PC-3 (cell line): Measurements from ENCODE around the gene NEURL3. TPM values are rescaled to one million over a fixed set of nuclear protein-coding genes. Genes with fewer than 3 reads are reported as not detected.

Source experiments
- ATAC-seq: fragments of 200-7000 bp; cut with Tn5 transposase; 2 replicates; pipeline ENCODE4 v1.9.1; 2020; ENCODE audit warnings: mild to moderate bottlenecking, moderate library complexity
- BruUV-seq: library from RNA; stranded (reverse); fragments of 400-500 nt; replicated peaks from 2 replicates; lab custom pipeline; 2021; lab: Mats Ljungman, UMichigan
- CTCF ChIA-PET: fragments of 300-600 bp; sonication (Branson Sonifier 250); formaldehyde crosslinking; loops from one replicate; lab custom pipeline; 2022; ENCODE audit warnings: antibody characterized with exemption; lab: Charles Lee
- POLR2A ChIA-PET: fragments of 300-600 bp; sonication (Branson Sonifier 250); formaldehyde crosslinking; loops from one replicate; lab custom pipeline; 2022; ENCODE audit warnings: antibody characterized with exemption; ENCODE audit not compliant: unreplicated experiment; lab: Charles Lee
- DNase-seq: peaks from one replicate; pipeline ENCODE4 v3.0.0-alpha.2; 2015
- H2AFZ ChIP-seq: fragments of 300-600 bp; sonication (generic); 2 replicates; pipeline ENCODE4 v1.6.0; 2016; ENCODE audit warnings: antibody characterized with exemption, low read length
- H3F3A ChIP-seq: fragments of 300-600 bp; sonication (generic); one replicate; pipeline ENCODE4 v1.6.0; 2017; ENCODE audit warnings: antibody characterized with exemption, low read length, control low read depth, mild to moderate bottlenecking; ENCODE audit not compliant: unreplicated experiment
- H3K27ac ChIP-seq: fragments of 300-600 bp; sonication (generic); 2 replicates; pipeline ENCODE4 v1.5.1; 2016; ENCODE audit warnings: mild to moderate bottlenecking, low read length
- H3K27me3 ChIP-seq: fragments of 300-600 bp; sonication (generic); 2 replicates; pipeline ENCODE4 v1.6.1; 2016; ENCODE audit warnings: low read length, mixed read lengths
- H3K36me3 ChIP-seq: fragments of 300-600 bp; sonication (generic); 2 replicates; pipeline ENCODE4 v1.6.1; 2016; ENCODE audit warnings: low read depth, mixed run types, low read length, mixed read lengths
- H3K4me1 ChIP-seq: fragments of 300-600 bp; sonication (generic); 2 replicates; pipeline ENCODE4 v1.5.1; 2016; ENCODE audit warnings: low read length; ENCODE audit not compliant: insufficient read depth
- H3K4me2 ChIP-seq: fragments of 300-600 bp; sonication (generic); 2 replicates; pipeline ENCODE4 v1.6.0; 2016; ENCODE audit warnings: low read length
- H3K4me3 ChIP-seq: fragments of 300-600 bp; sonication (generic); 2 replicates; pipeline ENCODE4 v1.5.1; 2016; ENCODE audit warnings: mild to moderate bottlenecking, low read length, mixed read lengths
- H3K79me2 ChIP-seq: fragments of 300-600 bp; sonication (generic); 2 replicates; pipeline ENCODE4 v1.6.1; 2017; ENCODE audit warnings: low read length, mixed read lengths
- H3K9ac ChIP-seq: fragments of 300-600 bp; sonication (generic); 2 replicates; pipeline ENCODE4 v1.6.0; 2016; ENCODE audit warnings: mild to moderate bottlenecking, low read length
- H3K9me2 ChIP-seq: fragments of 300-600 bp; sonication (generic); replicated peaks from 2 replicates; pipeline ENCODE4 v1.6.1; 2016; ENCODE audit warnings: mixed run types, low read length, mixed read lengths
- H3K9me3 ChIP-seq: fragments of 300-600 bp; sonication (generic); 2 replicates; pipeline ENCODE4 v1.6.1; 2016; ENCODE audit warnings: low read length, mixed read lengths
- H4K20me1 ChIP-seq: fragments of 300-600 bp; sonication (generic); 2 replicates; pipeline ENCODE4 v1.6.1; 2016; ENCODE audit warnings: low read length, mixed read lengths
- CTCF ChIP-seq: fragments of 300-600 bp; sonication (generic); conservative IDR thresholded peaks from 2 replicates; pipeline ENCODE4 v1.5.1; 2017; ENCODE audit warnings: antibody characterized with exemption, low read depth, mild to moderate bottlenecking, low read length
- EZH2 ChIP-seq: fragments of 300-600 bp; sonication (generic); IDR thresholded peaks from one replicate; pipeline ENCODE4 v1.6.1; 2017; ENCODE audit warnings: antibody characterized with exemption, mild to moderate bottlenecking, low read length; ENCODE audit not compliant: unreplicated experiment
- EZH2phosphoT487 ChIP-seq: fragments of 300-600 bp; sonication (generic); IDR thresholded peaks from 2 replicates; pipeline ENCODE4 v1.6.1; 2018; ENCODE audit warnings: mild to moderate bottlenecking, antibody characterized with exemption, low read length, borderline replicate concordance
- intact Hi-C: fragments of 100-400 bp; cut with micrococcal nuclease; formaldehyde crosslinking; loops from 2 replicates; pipeline ENCODE4 v1.9.0; 2023
- total RNA-seq: library from RNA; depleted of rRNA; stranded (reverse); fragments of >200 nt; gene quantifications from 2 replicates; pipeline ENCODE4 v1.2.3, GENCODE V29; 2014

Gene NEURL3
- total RNA-seq, 1 experiment from 2014 or later, result 0.18 TPM

DNA sequence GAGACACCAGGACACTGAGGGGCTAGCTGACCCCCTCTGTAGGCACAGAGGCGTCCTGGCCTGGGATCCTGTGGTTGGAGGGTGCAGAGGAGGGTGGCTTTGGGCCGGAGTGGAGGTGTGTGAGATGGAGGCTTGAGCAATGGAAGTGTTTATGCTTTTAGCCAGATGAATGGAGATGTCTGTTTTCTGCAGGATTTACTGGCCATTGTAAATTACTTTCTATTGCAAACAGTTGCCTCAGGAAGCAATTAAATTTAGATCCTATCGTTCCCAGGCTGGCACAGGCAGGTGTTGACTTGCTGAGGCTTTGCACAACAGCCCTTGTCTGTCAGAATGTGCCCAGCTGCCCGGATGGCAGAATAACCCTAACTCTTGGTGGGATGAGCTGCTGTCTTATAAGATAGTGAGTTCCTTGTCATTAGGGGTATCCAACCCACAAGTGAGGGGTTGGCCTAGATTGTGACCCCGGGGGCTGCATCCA, 29.6 kb upstream of the NEURL3 start:
- no peak overlapping the region for H3K4me3 ChIP-seq
- no peaks in the 10 kb centered on the region for H3K27me3 ChIP-seq
- H4K20me1 ChIP-seq, result no peaks in the 10 kb centered on the region
- no peaks in the 10 kb centered on the region for H3F3A ChIP-seq
- intact Hi-C loops, result no loop called here
- ChIA-PET POLR2A (no interaction called here), CTCF (no interaction called here)
- H3K4me2 ChIP-seq, result no peak overlapping the region
- TF ChIP-seq CTCF, result no peak
- no peak for TF ChIP-seq EZH2phosphoT487
- TF ChIP-seq EZH2, result no peak
- H3K4me1 ChIP-seq, result peaks cover 27% of the 10 kb centered on the region
- no peak for DNase-seq
- peak; percentile 7 for ATAC-seq
- H3K9me3 ChIP-seq, result no peaks in the 10 kb centered on the region
- H3K9ac ChIP-seq, result no peak overlapping the region
- no peak overlapping the region for H2AFZ ChIP-seq
- H3K79me2 ChIP-seq, result no peaks in the 10 kb centered on the region
- no TSS peak for BruUV-seq
- no peak overlapping the region for H3K27ac ChIP-seq
- no peaks in the 10 kb centered on the region for H3K9me2 ChIP-seq
- H3K36me3 ChIP-seq, result no peaks in the 10 kb centered on the region

- Histone ChIP-seq H3K9me3 (no peaks in the 10 kb centered on the region), H3K79me2 (no peaks in the 10 kb centered on the region), H3F3A (no peaks in the 10 kb centered on the region), H3K9ac (no peak overlapping the region), H3K27ac (no peak overlapping the region), H3K4me2 (no peak overlapping the region), H3K4me1 (peaks cover 21% of the 10 kb centered on the region), H3K36me3 (no peaks in the 10 kb centered on the region), H3K9me2 (no peaks in the 10 kb centered on the region), H2AFZ (no peak overlapping the region), H3K4me3 (no peak overlapping the region), H3K27me3 (no peaks in the 10 kb centered on the region), H4K20me1 (no peaks in the 10 kb centered on the region)
- TF ChIP-seq EZH2phosphoT487 (no peak), EZH2 (no peak), CTCF (no peak)
- ATAC-seq, result no peak
- CTCF ChIA-PET, result no interaction called here
- POLR2A ChIA-PET, result no interaction called here
- intact Hi-C loops, result no loop called here
- no TSS peak for BruUV-seq
- DNase-seq, result no peak
These were observed 29.0 kb upstream of the NEURL3 start for GRCh38 chr2:96534141-96534540.

GRCh38 chr2:96533292-96534073, 28.3 kb upstream of the NEURL3 start:
- Histone ChIP-seq H2AFZ (peak overlapping the region; percentile 24; the same call in 1 of the 2 replicates), H3F3A (no peaks in the 10 kb centered on the region), H3K9me3 (no peaks in the 10 kb centered on the region), H3K27me3 (no peaks in the 10 kb centered on the region), H3K4me2 (peak overlapping the region; percentile 13; the same call in 1 of the 2 replicates), H3K36me3 (no peaks in the 10 kb centered on the region), H3K9me2 (no peaks in the 10 kb centered on the region), H3K4me1 (peaks cover 21% of the 10 kb centered on the region), H3K4me3 (no peak overlapping the region), H3K79me2 (no peaks in the 10 kb centered on the region), H3K27ac (no peak overlapping the region), H3K9ac (no peak overlapping the region), H4K20me1 (no peaks in the 10 kb centered on the region)
- intact Hi-C loops, result no loop called here
- peak; percentile 56 for DNase-seq
- TF ChIP-seq CTCF, result no peak
- TF ChIP-seq EZH2phosphoT487, result no peak
- no peak for TF ChIP-seq EZH2
- ATAC-seq, result no peak
- CTCF ChIA-PET, result interaction anchor here (0.6 kb wide), 1 partner anchor 211 kb away, joined by 6 read pairs; no protein-coding TSS in a partner anchor
- POLR2A ChIA-PET, result interaction anchor here (0.5 to 0.6 kb wide), 2 partner anchors 223 to 228 kb away, joined by 3 to 5 read pairs; no protein-coding TSS in a partner anchor
- no TSS peak for BruUV-seq
